ENCODE results near the gene DZIP1L.

DNA sequence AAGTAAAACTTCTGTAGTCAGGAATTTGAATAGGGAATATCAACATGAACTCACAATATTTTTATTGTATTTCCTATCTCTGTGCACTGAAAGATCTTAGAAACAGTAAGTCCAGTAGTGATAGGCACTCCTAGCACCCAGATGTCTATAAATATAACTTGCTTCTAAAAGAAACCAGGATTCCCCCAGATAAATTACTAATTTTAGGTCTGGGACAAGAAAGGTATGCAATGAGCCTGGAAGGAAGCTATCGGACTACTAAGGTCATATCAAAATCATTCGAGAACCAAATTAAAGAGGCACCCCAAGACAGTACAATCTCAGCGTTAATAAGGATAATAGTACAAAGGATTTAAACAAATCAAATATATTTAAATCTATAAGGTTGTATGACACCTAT is 58.0 kb downstream of the DZIP1L start:
- TF ChIP-seq POLR2A (IDR thresholded peaks at IDR 0.05; ENCODE audit: low read depth, low read length) (no peak), POLR2AphosphoS5 (IDR thresholded peaks at IDR 0.05; ENCODE audit: low read depth, low read length) (no peak), TAF1 (IDR thresholded peaks at IDR 0.05; ENCODE audit: borderline replicate concordance, low read depth, low read length) (no peak)

Data from GM12892 (cell line).